ENCODE results near the gene LMF1. TPM values are rescaled to one million over a fixed set of nuclear protein-coding genes. Genes with fewer than 3 reads are reported as not detected.

LMF1 gene
- total and polyA plus RNA-seq, 3 donors from 2014 or later: 12.5 to 83.4 (median 66.6) TPM

- Histone ChIP-seq H3K36me3 (ENCODE audit: low read depth, missing control alignments) (no peaks in the 10 kb centered on the region), H3K9me3 (no peaks in the 10 kb centered on the region), H3K27ac (no peak overlapping the region), H3K4me3 (no peak overlapping the region), H3K27me3 (no peaks in the 10 kb centered on the region), H3K4me1 (peaks cover 5% of the 10 kb centered on the region)
- no peak for TF ChIP-seq POLR2A (IDR thresholded peaks at IDR 0.05)
- TF ChIP-seq, protein P1, sequence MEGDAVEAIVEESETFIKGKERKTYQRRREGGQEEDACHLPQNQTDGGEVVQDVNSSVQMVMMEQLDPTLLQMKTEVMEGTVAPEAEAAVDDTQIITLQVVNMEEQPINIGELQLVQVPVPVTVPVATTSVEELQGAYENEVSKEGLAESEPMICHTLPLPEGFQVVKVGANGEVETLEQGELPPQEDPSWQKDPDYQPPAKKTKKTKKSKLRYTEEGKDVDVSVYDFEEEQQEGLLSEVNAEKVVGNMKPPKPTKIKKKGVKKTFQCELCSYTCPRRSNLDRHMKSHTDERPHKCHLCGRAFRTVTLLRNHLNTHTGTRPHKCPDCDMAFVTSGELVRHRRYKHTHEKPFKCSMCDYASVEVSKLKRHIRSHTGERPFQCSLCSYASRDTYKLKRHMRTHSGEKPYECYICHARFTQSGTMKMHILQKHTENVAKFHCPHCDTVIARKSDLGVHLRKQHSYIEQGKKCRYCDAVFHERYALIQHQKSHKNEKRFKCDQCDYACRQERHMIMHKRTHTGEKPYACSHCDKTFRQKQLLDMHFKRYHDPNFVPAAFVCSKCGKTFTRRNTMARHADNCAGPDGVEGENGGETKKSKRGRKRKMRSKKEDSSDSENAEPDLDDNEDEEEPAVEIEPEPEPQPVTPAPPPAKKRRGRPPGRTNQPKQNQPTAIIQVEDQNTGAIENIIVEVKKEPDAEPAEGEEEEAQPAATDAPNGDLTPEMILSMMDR (IDR thresholded peaks at IDR 0.05): no peak
- DNase-seq: no peak
- intact Hi-C loops (cut with DNase I; ENCODE audit: low total_unique reads): no loop called here
- 88 to 91% methylated on average over 8 to 11 of the region's 11 CpGs for WGBS, 2 donors
Observed at GRCh38 chr16:991345-991744, 20.6 kb upstream of the LMF1 start.

- Histone ChIP-seq H3K36me3 (ENCODE audit: low read depth, missing control alignments) (no peaks in the 10 kb centered on the region), H3K4me3 (no peak overlapping the region), H3K9me3 (no peaks in the 10 kb centered on the region), H3K27ac (no peak overlapping the region), H3K27me3 (no peaks in the 10 kb centered on the region), H3K4me1 (peaks cover 5% of the 10 kb centered on the region)
- intact Hi-C loops (cut with DNase I; ENCODE audit: low total_unique reads): no loop called here
- 91% methylated on average over 31 to 41 of the region's 41 CpGs for WGBS, 2 donors
- TF ChIP-seq, protein P1 (IDR thresholded peaks at IDR 0.05): no peak
- no peak for TF ChIP-seq POLR2A (IDR thresholded peaks at IDR 0.05)
- DNase-seq: no peak
Observed at GRCh38 chr16:990516-991291, 19.9 kb upstream of the LMF1 start.

- peaks cover 5% of the 10 kb centered on the region for H3K4me1 ChIP-seq
- no peak for DNase-seq
- H3K4me3 ChIP-seq: no peak overlapping the region
- H3K27me3 ChIP-seq: no peaks in the 10 kb centered on the region
- WGBS, 2 donors: 89% methylated on average over 11 of the region's 11 CpGs; no CpG with 5 or more reads in 1 of the 2 donors
- H3K27ac ChIP-seq: no peak overlapping the region
- H3K9me3 ChIP-seq: no peaks in the 10 kb centered on the region
- TF ChIP-seq, protein P1 (IDR thresholded peaks at IDR 0.05): no peak
- no peak for TF ChIP-seq POLR2A (IDR thresholded peaks at IDR 0.05)
- intact Hi-C loops (cut with DNase I; ENCODE audit: low total_unique reads): no loop called here
- H3K36me3 ChIP-seq (ENCODE audit: low read depth, missing control alignments): no peaks in the 10 kb centered on the region
Observed at GRCh38 chr16:989354-989814, 18.6 kb upstream of the LMF1 start.

DNA sequence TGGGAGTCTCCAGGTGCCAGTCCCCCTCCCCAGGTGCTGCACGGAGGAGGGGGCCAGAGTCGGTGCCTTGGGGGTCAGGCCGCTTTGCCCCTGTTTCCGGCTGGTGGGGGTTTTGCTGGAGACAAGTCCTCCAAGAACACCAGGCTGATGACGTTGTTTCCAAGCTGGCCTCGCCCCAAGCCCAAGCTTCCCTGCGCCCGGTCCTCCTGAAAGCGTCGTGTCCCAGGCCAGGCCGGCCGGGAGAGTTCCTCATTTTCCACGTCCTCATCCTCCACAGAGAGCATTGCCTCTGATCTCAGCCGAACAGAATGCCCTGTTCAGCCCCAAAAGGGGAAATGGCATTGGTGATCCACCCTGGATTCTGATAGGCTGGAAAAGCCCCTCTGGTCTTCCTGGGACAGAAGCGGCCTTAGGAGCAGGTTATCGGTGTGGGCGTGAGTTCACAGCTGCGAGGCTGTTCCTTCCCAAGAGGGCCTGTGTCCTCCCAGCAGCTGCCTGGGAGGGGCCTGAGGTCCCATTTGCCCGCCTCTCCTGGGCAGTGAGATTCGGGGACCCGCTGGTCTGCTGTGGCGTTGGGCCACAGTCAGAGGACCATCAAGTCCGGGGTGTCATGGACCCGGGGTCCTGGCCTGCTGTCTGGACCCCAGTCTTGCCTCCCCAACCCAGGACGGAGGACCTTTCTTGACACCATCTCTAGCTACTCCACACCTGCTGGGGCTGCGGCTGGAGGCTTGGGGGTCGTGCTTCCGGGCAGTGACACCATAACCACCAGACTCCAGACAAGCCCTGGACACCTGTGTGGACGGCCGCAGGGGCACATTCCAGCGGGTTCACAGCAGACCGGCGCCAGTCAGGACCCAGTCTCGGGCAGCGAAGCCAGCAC lies 17.9 kb upstream of the LMF1 start:
- TF ChIP-seq, protein P1 (IDR thresholded peaks at IDR 0.05): no peak
- no peak for TF ChIP-seq POLR2A (IDR thresholded peaks at IDR 0.05)
- Histone ChIP-seq H3K27ac (no peak overlapping the region), H3K4me3 (no peak overlapping the region), H3K9me3 (no peaks in the 10 kb centered on the region), H3K27me3 (no peaks in the 10 kb centered on the region), H3K36me3 (ENCODE audit: low read depth, missing control alignments) (no peaks in the 10 kb centered on the region), H3K4me1 (peaks cover 5% of the 10 kb centered on the region)
- peak; percentile 33 for DNase-seq
- intact Hi-C loops (cut with DNase I; ENCODE audit: low total_unique reads): no loop called here
- 73 to 77% methylated on average over 5 to 32 of the region's 35 CpGs for WGBS, 2 donors
